HK-2 (cell line): ENCODE data around the gene DDX1.
A peak's percentile ranks its signal among the peaks of the same experiment; 100 is the strongest.

Source experiments
- DNase-seq: peaks from one replicate; pipeline ENCODE4 v3.0.0-alpha.2; 2018; ENCODE audit not compliant: unreplicated experiment

Gene DDX1

GRCh38 chr2:15562354-15563031, 29.2 kb upstream of the DDX1 start:
- no peak for DNase-seq

GRCh38 chr2:15563227-15564100, 28.2 kb upstream of the DDX1 start:
- no peak for DNase-seq

GRCh38 chr2:15565392-15565791, 26.3 kb upstream of the DDX1 start:
- DNase-seq = no peak

GRCh38 chr2:15565994-15566671, 25.5 kb upstream of the DDX1 start:
- no peak for DNase-seq

GRCh38 chr2:15566912-15567311, 24.8 kb upstream of the DDX1 start:
- no peak for DNase-seq

GRCh38 chr2:15568874-15569273, 22.8 kb upstream of the DDX1 start:
- no peak for DNase-seq

- DNase-seq = no peak
Measured at GRCh38 chr2:15570104-15570503, 21.6 kb upstream of the DDX1 start.

GRCh38 chr2:15571729-15572128, 19.9 kb upstream of the DDX1 start:
- DNase-seq = no peak

- DNase-seq = peak; percentile 81
Measured at GRCh38 chr2:15577071-15577735, 14.5 kb upstream of the DDX1 start.

- DNase-seq = peak; percentile 26
Measured at GRCh38 chr2:15579641-15580040, 12.0 kb upstream of the DDX1 start.

GRCh38 chr2:15580451-15580850, 11.2 kb upstream of the DDX1 start:
- no peak for DNase-seq

- DNase-seq = no peak
Measured at GRCh38 chr2:15582710-15583357, 8.8 kb upstream of the DDX1 start.

- DNase-seq = no peak
Measured at GRCh38 chr2:15583826-15584225, 7.8 kb upstream of the DDX1 start.

- DNase-seq = no peak
Measured at GRCh38 chr2:15584316-15584715, 7.4 kb upstream of the DDX1 start.

- DNase-seq = no peak
Measured at GRCh38 chr2:15584767-15585469, 6.8 kb upstream of the DDX1 start.

- DNase-seq = peak; percentile 44
Measured at GRCh38 chr2:15588329-15588919, 3.2 kb upstream of the DDX1 start.

- DNase-seq = no peak
Measured at GRCh38 chr2:15591373-15591691, 336 bp upstream of the DDX1 start.

- no peak for DNase-seq
Measured at GRCh38 chr2:15593327-15593705, 1.6 kb downstream of the DDX1 start.

- DNase-seq = no peak
Measured at GRCh38 chr2:15594291-15595256, 2.9 kb downstream of the DDX1 start.
